22Rv1 (cell line): Measurements from ENCODE around the gene NLRP1.

Experiments used
- H3K27ac ChIP-seq: fragments of 450-650 bp; 2 replicates; pipeline ENCODE4 v1.5.1; 2017
- ZFX ChIP-seq: fragments of 450-650 bp; IDR thresholded peaks from 2 replicates; pipeline ENCODE4 v1.6.1; 2017; ENCODE audit warnings: antibody characterized with exemption, borderline replicate concordance
- TF ChIP-seq, protein P1 (sequence below): fragments of 450-650 bp; IDR thresholded peaks from 2 replicates; pipeline ENCODE4 v1.5.1; 2017; ENCODE audit warnings: mild to moderate bottlenecking

Gene NLRP1

GRCh38 chr17:5511401-5512225 is 72.7 kb downstream of the NLRP1 start:
- no peak overlapping the region for H3K27ac ChIP-seq
- TF ChIP-seq, protein P1, sequence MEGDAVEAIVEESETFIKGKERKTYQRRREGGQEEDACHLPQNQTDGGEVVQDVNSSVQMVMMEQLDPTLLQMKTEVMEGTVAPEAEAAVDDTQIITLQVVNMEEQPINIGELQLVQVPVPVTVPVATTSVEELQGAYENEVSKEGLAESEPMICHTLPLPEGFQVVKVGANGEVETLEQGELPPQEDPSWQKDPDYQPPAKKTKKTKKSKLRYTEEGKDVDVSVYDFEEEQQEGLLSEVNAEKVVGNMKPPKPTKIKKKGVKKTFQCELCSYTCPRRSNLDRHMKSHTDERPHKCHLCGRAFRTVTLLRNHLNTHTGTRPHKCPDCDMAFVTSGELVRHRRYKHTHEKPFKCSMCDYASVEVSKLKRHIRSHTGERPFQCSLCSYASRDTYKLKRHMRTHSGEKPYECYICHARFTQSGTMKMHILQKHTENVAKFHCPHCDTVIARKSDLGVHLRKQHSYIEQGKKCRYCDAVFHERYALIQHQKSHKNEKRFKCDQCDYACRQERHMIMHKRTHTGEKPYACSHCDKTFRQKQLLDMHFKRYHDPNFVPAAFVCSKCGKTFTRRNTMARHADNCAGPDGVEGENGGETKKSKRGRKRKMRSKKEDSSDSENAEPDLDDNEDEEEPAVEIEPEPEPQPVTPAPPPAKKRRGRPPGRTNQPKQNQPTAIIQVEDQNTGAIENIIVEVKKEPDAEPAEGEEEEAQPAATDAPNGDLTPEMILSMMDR = no peak
- TF ChIP-seq ZFX = no peak

GRCh38 chr17:5510771-5511170 is 73.5 kb downstream of the NLRP1 start:
- TF ChIP-seq, protein P1 = no peak
- TF ChIP-seq ZFX = no peak
- no peak overlapping the region for H3K27ac ChIP-seq

DNA sequence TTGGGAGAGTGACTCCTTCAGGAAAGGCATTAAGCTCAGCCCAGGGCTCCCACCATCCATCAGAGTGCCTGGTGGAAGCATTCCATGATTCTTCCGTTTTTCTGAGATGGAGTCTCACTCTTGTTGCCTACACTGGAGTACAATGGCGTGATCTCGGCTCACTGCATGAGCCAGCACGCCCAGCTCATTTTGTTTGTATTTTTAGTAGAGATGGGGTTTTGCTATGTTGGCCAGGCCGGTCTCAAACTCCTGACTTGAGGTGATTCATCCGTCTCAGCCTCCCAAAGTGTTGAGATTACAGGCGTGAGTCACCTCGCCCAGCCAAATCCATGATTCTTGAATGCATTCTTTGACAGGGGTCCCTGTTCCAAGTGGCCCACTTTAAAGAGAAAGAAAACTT is 74.8 kb downstream of the NLRP1 start:
- TF ChIP-seq, protein P1 = no peak
- TF ChIP-seq ZFX = no peak
- no peak overlapping the region for H3K27ac ChIP-seq

- H3K27ac ChIP-seq = no peak overlapping the region
- TF ChIP-seq, protein P1 = no peak
- no peak for TF ChIP-seq ZFX
These were observed 75.5 kb downstream of the NLRP1 start for GRCh38 chr17:5508810-5509209.

GRCh38 chr17:5506307-5506706 is 78.0 kb downstream of the NLRP1 start:
- TF ChIP-seq, protein P1 = no peak
- TF ChIP-seq ZFX = no peak
- no peak overlapping the region for H3K27ac ChIP-seq

DNA sequence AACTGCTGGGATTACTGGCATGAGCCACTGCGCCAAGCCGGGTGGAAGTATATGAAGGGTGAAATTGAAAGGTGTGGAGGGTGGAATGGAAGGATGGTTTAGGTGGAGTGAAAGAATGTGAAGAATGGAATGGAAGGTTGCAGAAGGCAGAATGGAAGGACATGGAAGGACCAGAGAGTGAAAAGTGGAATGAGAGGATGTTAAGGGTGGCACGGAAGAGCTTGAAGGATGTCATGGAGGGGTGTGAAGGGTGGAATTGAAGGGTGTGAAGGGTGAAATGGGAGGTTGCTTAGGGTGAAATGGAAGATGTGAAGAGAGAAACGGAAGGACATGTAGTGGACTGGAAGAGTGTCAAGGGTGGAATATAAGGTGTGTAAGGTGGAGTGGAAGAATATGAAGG is 81.8 kb downstream of the NLRP1 start:
- TF ChIP-seq, protein P1 = no peak
- TF ChIP-seq ZFX = no peak
- no peak overlapping the region for H3K27ac ChIP-seq

DNA sequence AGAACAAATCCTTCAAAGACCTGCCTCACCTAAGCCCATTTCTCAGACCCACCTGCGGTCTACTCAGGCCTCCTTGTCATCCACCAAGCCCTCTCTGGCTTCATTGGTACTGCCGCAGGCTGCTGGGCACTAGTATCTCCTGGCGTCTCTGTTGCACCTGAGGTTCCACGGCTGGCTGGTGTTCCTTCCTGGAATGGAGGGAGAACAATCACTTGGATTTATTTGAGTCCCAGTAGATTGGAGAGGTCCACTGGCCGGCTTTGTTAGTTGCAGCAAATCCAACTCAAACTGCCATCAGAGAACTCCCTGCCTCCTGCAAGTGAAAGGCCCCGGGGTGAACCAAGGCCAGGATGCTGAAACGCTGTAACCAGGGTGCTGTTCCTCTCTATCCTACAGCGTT is 82.6 kb downstream of the NLRP1 start:
- no peak for TF ChIP-seq ZFX
- TF ChIP-seq, protein P1 = no peak

More for the DNA sequence above, 82.6 kb downstream of the NLRP1 start:
- no peak overlapping the region for H3K27ac ChIP-seq
